Stimulated activated CD4-positive, alpha-beta T cell treated with anti-CD3 and anti-CD28 coated beads, Interleukin-12 subunit alpha, Interleukin-12 subunit beta, amount 100 ng/mL, for 48 hours (primary cell): ENCODE data around the gene OSBPL10.
"Not testable (repeated sequence)": the region's sequence is repeated elsewhere in the genome, so short reads cannot be mapped to it uniquely, and the experiment has no call there.

Source experiments
- DNase-seq, 3 donors: peaks; one replicate each; pipeline ENCODE4 v3.0.0-alpha.2; 2020; ENCODE audit warnings: low read depth in 2 of 3, low spot score in 1 of 3

OSBPL10 gene

DNA sequence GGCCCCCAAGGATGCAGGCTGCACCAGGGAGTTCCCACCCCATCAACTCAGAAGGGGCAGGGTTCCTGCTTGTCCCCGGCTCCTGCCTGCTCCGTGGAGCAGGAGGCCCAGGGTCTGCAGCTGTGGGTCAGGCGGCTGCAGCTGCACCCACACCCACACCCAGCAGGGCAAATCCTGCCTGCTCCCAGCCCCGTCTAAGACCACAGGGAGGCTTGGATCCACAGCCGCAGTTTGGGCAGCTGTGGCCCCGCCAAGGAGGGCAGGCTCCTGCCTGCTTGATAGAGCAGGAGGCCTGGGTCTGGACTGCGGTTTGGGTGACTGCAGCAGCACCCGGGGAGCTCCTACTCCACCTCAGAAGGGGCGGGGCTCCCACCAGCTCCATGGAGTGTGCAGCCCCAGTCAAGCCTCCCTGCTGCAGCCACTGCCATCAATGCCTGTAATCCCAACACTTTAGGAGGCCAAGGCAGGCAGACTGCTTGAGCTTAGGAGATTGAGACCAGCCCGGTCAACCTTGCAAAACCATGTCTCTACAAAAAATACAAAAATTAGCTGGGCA lies 163.6 kb downstream of the OSBPL10 start:
- DNase-seq: no peak

GRCh38 chr3:31815631-31816440 lies 165.2 kb downstream of the OSBPL10 start:
- DNase-seq: no peak

GRCh38 chr3:31815006-31815405 lies 166.1 kb downstream of the OSBPL10 start:
- DNase-seq: no peak

DNA sequence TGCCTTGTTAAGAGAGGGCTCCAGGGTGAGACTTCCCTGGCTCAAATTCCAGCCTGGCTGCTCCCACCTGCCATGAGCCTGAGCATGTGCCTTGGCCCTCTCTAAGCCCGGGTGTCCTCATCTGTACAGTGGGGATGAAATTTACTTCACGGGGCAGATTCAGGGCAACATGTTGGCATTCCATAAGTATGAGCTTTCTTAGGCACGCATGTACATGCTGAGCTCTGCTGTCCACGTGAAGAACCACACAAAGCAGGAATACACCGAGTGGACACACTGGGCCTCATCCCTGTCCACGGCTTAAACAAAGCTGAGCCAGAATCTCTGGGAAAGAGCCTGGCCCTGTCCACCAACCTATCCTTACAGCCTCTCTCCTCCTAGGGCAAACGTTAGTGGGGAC lies 167.4 kb downstream of the OSBPL10 start:
- DNase-seq: no peak

GRCh38 chr3:31813197-31813596 lies 167.9 kb downstream of the OSBPL10 start:
- DNase-seq: no peak

- no peak for DNase-seq
Observed at GRCh38 chr3:31810991-31811433, 170.1 kb downstream of the OSBPL10 start.

GRCh38 chr3:31808143-31808720 lies 172.8 kb downstream of the OSBPL10 start:
- no peak for DNase-seq

- DNase-seq: no peak
Observed at GRCh38 chr3:31804251-31805051, 176.6 kb downstream of the OSBPL10 start.

DNA sequence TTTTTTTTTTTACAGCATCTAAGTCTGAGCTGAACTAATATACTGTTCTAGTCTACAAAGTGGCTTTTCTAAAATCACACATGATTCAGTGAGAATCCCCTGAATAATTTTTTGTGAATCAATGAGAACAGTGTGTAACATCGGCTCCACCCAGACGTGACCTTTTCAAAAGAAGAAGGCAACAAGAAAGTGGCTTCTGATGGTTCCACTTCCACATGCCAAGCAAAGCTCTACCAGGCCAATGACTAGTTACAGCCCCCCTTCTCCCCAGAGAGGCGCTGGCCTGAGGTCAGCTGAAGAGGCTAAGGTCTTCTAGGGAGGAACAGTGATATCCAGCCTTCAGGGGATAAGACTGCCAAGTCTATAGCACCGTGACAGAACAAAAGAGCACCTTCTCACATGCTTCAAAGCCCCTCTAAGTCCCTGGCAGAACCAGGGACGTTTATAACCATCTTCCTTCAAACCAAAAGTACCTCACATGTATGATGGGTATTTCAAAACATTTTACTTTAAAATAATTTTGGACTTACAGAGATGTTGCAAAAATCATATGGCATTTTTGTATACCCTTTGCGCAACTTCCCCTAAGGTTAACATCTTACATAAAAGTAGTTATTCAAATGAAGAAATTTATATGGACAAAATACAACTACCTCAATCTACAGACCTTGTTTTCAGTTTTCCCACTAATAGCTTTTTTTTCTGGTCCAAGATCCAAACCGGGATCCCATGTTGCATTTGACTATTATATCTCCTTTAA lies 177.9 kb downstream of the OSBPL10 start:
- no peak for DNase-seq

DNA sequence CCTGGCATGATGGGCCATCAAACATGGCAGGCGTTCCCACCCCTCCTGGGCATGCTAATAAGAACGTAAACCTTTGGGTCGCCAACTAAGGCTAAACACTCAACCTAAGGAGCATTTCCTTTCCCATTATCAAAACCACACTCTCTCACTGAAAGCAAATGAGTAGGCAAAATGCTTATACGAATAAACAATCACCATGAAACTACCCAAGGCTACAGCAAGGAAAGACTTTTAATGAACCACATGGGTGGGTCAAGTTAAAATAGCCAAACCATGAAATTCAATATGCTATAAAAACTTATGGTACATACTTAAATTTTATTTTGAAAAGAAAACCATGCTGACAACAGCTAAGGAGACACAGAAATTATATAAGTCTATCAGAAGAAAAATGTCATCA lies 180.6 kb downstream of the OSBPL10 start:
- no peak for DNase-seq

- no peak for DNase-seq
Observed at GRCh38 chr3:31798840-31799239, 182.2 kb downstream of the OSBPL10 start.

DNA sequence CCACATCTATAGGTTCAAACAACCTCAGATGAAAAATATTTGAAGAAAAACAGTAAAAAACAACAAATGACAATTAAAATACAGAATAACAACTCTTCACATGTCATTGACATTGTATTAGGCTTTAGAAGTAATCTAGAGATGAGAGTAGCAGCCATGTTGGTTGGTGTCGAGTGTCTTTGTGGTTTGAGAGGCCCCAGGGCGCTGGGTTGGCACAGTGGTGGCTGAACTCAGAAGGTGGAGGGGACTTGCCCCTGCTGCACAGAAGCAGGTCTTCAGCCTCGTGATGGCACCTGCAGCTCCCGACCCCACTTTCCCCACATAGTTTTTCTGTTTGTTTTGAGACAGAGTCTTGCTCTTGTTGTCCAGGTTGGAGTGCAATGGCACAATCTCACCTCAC lies 187.2 kb downstream of the OSBPL10 start:
- no peak for DNase-seq

- no peak for DNase-seq
Observed at GRCh38 chr3:31791090-31791430, 190.0 kb downstream of the OSBPL10 start.

DNA sequence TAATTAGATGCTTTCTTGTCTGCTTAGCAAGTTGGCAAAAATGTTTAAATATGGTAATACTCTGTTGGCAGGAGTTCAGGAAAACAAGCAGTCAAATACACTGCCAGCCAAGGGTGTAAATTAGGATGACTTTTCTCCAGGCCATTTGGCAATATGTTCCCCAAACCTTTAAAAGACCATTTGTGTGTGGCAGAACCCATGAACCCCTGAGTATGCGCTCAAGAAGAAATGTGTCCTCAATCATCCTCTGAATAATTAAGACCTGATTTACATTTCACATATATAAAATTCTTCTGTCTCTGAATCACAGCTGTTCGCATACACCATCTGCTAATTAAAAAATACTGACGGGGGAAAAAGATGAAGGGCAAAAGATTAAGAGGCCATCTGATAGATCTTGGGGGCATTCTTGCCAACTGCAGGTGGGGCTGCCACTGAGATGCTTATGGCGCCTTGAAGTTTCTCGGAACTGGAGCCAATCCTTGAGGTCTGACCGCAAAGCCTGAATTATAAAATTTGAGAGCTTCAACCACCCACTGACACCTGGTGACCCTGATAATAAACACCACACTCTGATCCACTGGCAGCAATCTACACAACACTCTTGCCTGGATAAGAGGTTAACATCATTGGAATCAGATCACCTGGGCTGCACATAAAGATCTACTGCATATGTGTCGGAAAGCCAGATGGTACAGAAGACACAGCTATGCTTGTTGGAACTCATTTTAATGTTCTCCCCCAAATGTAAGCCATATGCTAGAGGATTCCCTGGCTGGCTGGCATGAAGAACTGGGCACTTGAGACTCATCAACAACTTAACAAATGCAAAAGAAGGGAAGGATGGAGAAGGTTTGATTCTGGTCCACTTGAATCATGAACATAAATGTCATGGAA lies 190.6 kb downstream of the OSBPL10 start:
- DNase-seq: no peak

DNA sequence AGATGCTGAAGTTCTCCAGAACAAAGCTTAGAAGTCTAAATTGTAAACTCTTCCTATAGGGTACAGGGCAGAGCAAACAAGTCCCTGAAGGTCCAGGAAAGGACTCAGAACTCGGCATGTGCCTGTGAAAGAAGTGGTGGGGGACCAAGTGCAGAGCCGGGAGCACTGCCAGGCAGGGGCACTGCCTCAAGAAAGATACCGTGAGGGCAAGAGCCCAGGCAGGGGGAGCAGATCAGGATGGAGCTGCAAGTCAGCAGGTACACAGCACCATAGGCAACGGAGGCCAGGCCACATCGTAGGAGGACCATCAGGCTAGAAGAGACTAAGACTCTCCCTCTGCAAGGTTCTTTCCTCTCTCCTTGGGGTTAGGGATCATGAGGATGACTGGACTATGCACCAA lies 191.6 kb downstream of the OSBPL10 start:
- DNase-seq: no peak

DNA sequence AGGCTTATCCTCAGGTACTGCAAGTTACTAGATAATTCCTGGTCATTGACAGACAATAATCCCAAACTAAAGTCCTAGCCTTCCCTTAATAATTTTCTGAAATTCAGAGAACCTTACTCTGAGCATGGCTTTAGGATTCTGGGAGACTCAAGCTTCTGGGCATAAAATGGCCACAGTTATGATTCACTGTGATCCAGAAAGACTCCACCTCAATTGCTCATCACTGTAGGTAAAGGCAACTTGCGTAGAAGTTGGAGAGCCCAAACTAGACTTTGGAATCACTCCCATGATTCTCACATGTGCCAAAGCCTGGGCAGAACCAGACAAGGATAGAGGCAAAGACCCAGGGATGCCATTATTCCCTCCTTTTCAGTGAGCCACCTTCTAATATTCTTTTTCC lies 195.3 kb downstream of the OSBPL10 start:
- no peak for DNase-seq

DNA sequence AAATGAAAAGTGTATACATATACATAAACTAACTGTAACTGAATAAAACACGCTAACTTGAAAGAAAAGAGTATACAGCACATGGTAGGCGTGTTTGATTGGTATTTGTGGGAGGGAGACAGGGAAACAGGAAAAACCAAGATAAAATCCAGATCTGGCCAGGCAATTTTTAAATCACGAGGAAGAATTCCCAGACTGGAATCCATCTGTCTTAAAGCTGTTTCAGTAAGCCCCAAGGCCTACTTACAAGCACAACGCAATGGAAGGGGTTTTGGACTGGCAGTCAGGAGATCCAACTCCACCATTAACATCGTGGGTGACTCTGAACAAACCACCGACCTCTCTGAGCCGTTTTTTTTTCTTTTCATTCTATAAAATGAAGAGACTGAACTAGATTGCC lies 195.8 kb downstream of the OSBPL10 start:
- no peak for DNase-seq

GRCh38 chr3:31783851-31784250 lies 197.2 kb downstream of the OSBPL10 start:
- DNase-seq: not testable (repeated sequence)

DNA sequence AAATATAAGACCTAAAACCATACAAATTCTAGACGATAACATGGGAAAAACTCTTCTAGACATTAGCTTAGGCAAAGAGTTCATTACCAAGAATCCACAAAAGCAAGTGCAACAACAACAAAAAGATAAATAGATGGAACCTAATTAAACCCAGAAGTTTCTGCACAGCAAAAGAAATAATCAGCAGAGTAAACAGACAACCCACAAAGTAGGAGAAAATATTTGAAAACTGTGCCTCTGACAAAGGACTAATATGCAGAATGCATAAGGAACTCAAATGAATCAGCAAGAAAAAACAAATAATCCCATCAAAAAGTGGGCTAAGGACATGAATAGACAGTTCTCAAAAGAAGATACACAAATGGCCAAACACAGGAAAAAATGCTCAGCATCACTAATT lies 198.8 kb downstream of the OSBPL10 start:
- not testable (repeated sequence) for DNase-seq

DNA sequence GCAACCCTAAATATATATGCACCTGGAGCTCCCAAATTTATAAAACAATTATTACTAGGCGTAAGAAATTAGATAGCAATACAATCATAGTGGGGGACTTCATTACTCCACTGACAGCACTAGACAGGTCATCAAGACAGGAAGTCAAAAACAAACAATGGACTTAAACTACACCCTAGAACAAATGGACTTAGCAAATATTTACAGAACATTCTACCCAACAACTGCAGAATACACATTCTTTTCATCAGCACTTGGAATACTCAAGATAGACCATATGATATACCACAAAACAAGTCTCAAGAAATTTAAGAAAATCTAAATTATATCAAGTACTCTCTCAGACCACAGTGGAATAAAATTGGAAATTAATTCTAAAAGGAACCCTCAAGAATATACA lies 201.5 kb downstream of the OSBPL10 start:
- DNase-seq: no peak
